Medulla oblongata (tissue), 1 donor: ENCODE data around the gene KRT77.

ENCODE experiments used
- DNase-seq: peaks from one replicate; pipeline ENCODE4 v3.0.0-alpha.2; 2015; ENCODE audit errors: extremely low spot score

KRT77 gene

GRCh38 chr12:52692254-52692653, 11.1 kb downstream of the KRT77 start:
- DNase-seq, result no peak

- DNase-seq, result no peak
Observed at GRCh38 chr12:52691841-52692150, 11.5 kb downstream of the KRT77 start.

GRCh38 chr12:52691076-52691840, 12.1 kb downstream of the KRT77 start:
- DNase-seq, result no peak

- no peak for DNase-seq
Observed at GRCh38 chr12:52690351-52691075, 12.8 kb downstream of the KRT77 start.

GRCh38 chr12:52689936-52690335, 13.4 kb downstream of the KRT77 start:
- no peak for DNase-seq

- DNase-seq, result no peak
Observed at GRCh38 chr12:52689239-52689638, 14.1 kb downstream of the KRT77 start.

GRCh38 chr12:52688481-52688880, 14.8 kb downstream of the KRT77 start:
- no peak for DNase-seq

- no peak for DNase-seq
Observed at GRCh38 chr12:52687497-52688385, 15.6 kb downstream of the KRT77 start.

GRCh38 chr12:52686756-52687487, 16.4 kb downstream of the KRT77 start:
- no peak for DNase-seq

- no peak for DNase-seq
Observed at GRCh38 chr12:52686063-52686462, 17.3 kb downstream of the KRT77 start.

- no peak for DNase-seq
Observed at GRCh38 chr12:52685406-52685890, 17.9 kb downstream of the KRT77 start.

GRCh38 chr12:52684431-52684830, 18.9 kb downstream of the KRT77 start:
- no peak for DNase-seq

- no peak for DNase-seq
Observed at GRCh38 chr12:52683575-52684300, 19.6 kb downstream of the KRT77 start.

- DNase-seq, result peak; percentile 5
Observed at GRCh38 chr12:52682938-52683574, 20.3 kb downstream of the KRT77 start.

GRCh38 chr12:52682381-52682660, 21.0 kb downstream of the KRT77 start:
- no peak for DNase-seq

- DNase-seq, result no peak
Observed at GRCh38 chr12:52681526-52682380, 21.6 kb downstream of the KRT77 start.

- no peak for DNase-seq
Observed at GRCh38 chr12:52680363-52680762, 23.0 kb downstream of the KRT77 start, which contains the start of gene KRT1. KRT1 (minus strand) TSS chr12:52680407; CDS start chr12:52680348, 59 bp downstream.

GRCh38 chr12:52679875-52680274, 23.4 kb downstream of the KRT77 start:
- DNase-seq, result no peak

GRCh38 chr12:52677671-52678070, 25.7 kb downstream of the KRT77 start:
- DNase-seq, result no peak

GRCh38 chr12:52677126-52677525, 26.2 kb downstream of the KRT77 start:
- no peak for DNase-seq
